IPS-18c (cell line): Measurements from ENCODE around the gene ANKS3.

Experiments
- H3K4me3 ChIP-seq: 2 replicates; pipeline ENCODE4 v1.7.0; 2013; ENCODE audit warnings: low read depth, mild to moderate bottlenecking, low read length, moderate library complexity; ENCODE audit not compliant: insufficient read depth
- H3K9me3 ChIP-seq: one replicate; pipeline ENCODE4 v1.6.1; 2013; ENCODE audit warnings: mild to moderate bottlenecking, low read length, moderate library complexity; ENCODE audit not compliant: control insufficient read depth, insufficient read depth

ANKS3 gene

GRCh38 chr16:4683255-4684057, 50.6 kb downstream of the ANKS3 start:
- Histone ChIP-seq H3K9me3 (peaks cover 2% of the 10 kb centered on the region), H3K4me3 (no peak overlapping the region; the same call in 1 of the 2 replicates)

GRCh38 chr16:4682616-4683254, 51.3 kb downstream of the ANKS3 start:
- H3K4me3 ChIP-seq: no peak overlapping the region
- peaks cover 2% of the 10 kb centered on the region for H3K9me3 ChIP-seq

- Histone ChIP-seq H3K4me3 (no peak overlapping the region), H3K9me3 (peaks cover 2% of the 10 kb centered on the region)
Measured at GRCh38 chr16:4682084-4682591, 51.9 kb downstream of the ANKS3 start.

- Histone ChIP-seq H3K4me3 (no peak overlapping the region), H3K9me3 (no peaks in the 10 kb centered on the region)
Measured at GRCh38 chr16:4681471-4682083, 52.5 kb downstream of the ANKS3 start.

GRCh38 chr16:4680673-4681470, 53.2 kb downstream of the ANKS3 start:
- Histone ChIP-seq H3K9me3 (no peaks in the 10 kb centered on the region), H3K4me3 (no peak overlapping the region)

- Histone ChIP-seq H3K4me3 (no peak overlapping the region), H3K9me3 (no peaks in the 10 kb centered on the region)
Measured at GRCh38 chr16:4679850-4680636, 54.0 kb downstream of the ANKS3 start.

GRCh38 chr16:4679156-4679849, 54.8 kb downstream of the ANKS3 start:
- H3K9me3 ChIP-seq: no peaks in the 10 kb centered on the region
- H3K4me3 ChIP-seq: no peak overlapping the region

- H3K9me3 ChIP-seq: no peaks in the 10 kb centered on the region
- H3K4me3 ChIP-seq: no peak overlapping the region
Measured at GRCh38 chr16:4678596-4678995, 55.5 kb downstream of the ANKS3 start.

GRCh38 chr16:4677994-4678393, 56.1 kb downstream of the ANKS3 start:
- Histone ChIP-seq H3K4me3 (no peak overlapping the region), H3K9me3 (no peaks in the 10 kb centered on the region)

- Histone ChIP-seq H3K9me3 (no peaks in the 10 kb centered on the region), H3K4me3 (no peak overlapping the region)
Measured at GRCh38 chr16:4677390-4677789, 56.7 kb downstream of the ANKS3 start.

GRCh38 chr16:4676831-4677230, 57.2 kb downstream of the ANKS3 start:
- Histone ChIP-seq H3K9me3 (no peaks in the 10 kb centered on the region), H3K4me3 (no peak overlapping the region)

GRCh38 chr16:4675864-4676786, 57.9 kb downstream of the ANKS3 start:
- H3K9me3 ChIP-seq: no peaks in the 10 kb centered on the region
- no peak overlapping the region for H3K4me3 ChIP-seq

- Histone ChIP-seq H3K4me3 (no peak overlapping the region), H3K9me3 (no peaks in the 10 kb centered on the region)
Measured at GRCh38 chr16:4674926-4675530, 59.0 kb downstream of the ANKS3 start.

- H3K9me3 ChIP-seq: no peaks in the 10 kb centered on the region
- H3K4me3 ChIP-seq: no peak overlapping the region
Measured at GRCh38 chr16:4673387-4674046, 60.6 kb downstream of the ANKS3 start.
